Neural progenitor cell (in vitro differentiated cells): ENCODE data around the gene APBB2. TPM values are rescaled to one million over a fixed set of nuclear protein-coding genes. Genes with fewer than 3 reads are reported as not detected.

Experiments used
- DNase-seq: peaks from one replicate; pipeline ENCODE4 v3.0.0-alpha.2; 2016; ENCODE audit warnings: low spot score
- H2AFZ ChIP-seq: fragments of 200-600 bp; sonication (generic); replicated peaks from 2 replicates; pipeline ENCODE4 v1.6.1; 2016; ENCODE audit warnings: antibody characterized with exemption
- H3F3A ChIP-seq: fragments of 200-600 bp; sonication (generic); 2 replicates; pipeline ENCODE4 v1.6.1; 2016; ENCODE audit warnings: antibody characterized with exemption, low read depth
- H3K27ac ChIP-seq: fragments of 200-600 bp; sonication (generic); 2 replicates; pipeline ENCODE4 v1.5.1; 2016; ENCODE audit warnings: mild to moderate bottlenecking
- H3K27me3 ChIP-seq: fragments of 200-600 bp; sonication (generic); 2 replicates; pipeline ENCODE4 v1.6.1; 2016; ENCODE audit warnings: mild to moderate bottlenecking, moderate library complexity
- H3K36me3 ChIP-seq: fragments of 200-600 bp; sonication (generic); 2 replicates; pipeline ENCODE4 v1.5.1; 2016
- H3K4me1 ChIP-seq: fragments of 200-600 bp; sonication (generic); 2 replicates; pipeline ENCODE4 v1.6.1; 2016; ENCODE audit warnings: mixed run types
- H3K4me2 ChIP-seq: fragments of 200-600 bp; sonication (generic); 2 replicates; pipeline ENCODE4 v1.6.1; 2016
- H3K4me3 ChIP-seq: fragments of 200-600 bp; sonication (generic); 2 replicates; pipeline ENCODE4 v1.5.1; 2016
- H3K79me2 ChIP-seq: fragments of 200-600 bp; sonication (generic); 2 replicates; pipeline ENCODE4 v1.6.1; 2016; ENCODE audit warnings: low read depth
- H3K9ac ChIP-seq: fragments of 200-600 bp; sonication (generic); 2 replicates; pipeline ENCODE4 v1.6.1; 2016
- H3K9me3 ChIP-seq: fragments of 200-600 bp; sonication (generic); 2 replicates; pipeline ENCODE4 v1.5.1; 2016; ENCODE audit warnings: low read depth
- H4K20me1 ChIP-seq: fragments of 200-600 bp; sonication (generic); 2 replicates; pipeline ENCODE4 v1.6.1; 2016; ENCODE audit warnings: low read depth
- H3K27ac Mint-ChIP-seq: 3 replicates; pipeline ENCODE4 v1.8.0; 2021; ENCODE audit warnings: mixed read lengths
- H3K27me3 Mint-ChIP-seq: 2 replicates; pipeline ENCODE4 v1.8.0; 2022; ENCODE audit warnings: low read depth, mild to moderate bottlenecking, inconsistent platforms, moderate library complexity, mixed read lengths; ENCODE audit not compliant: insufficient read depth
- H3K36me3 Mint-ChIP-seq: 3 replicates; pipeline ENCODE4 v1.8.0; 2021; ENCODE audit warnings: mixed read lengths
- H3K4me1 Mint-ChIP-seq: 3 replicates; pipeline ENCODE4 v1.8.0; 2021; ENCODE audit warnings: mixed read lengths
- H3K4me3 Mint-ChIP-seq: 3 replicates; pipeline ENCODE4 v1.8.0; 2021; ENCODE audit warnings: mild to moderate bottlenecking, moderate library complexity, mixed read lengths
- H3K9me3 Mint-ChIP-seq: 3 replicates; pipeline ENCODE4 v1.8.0; 2020; ENCODE audit warnings: mixed read lengths
- CTCF ChIP-seq: fragments of 200-600 bp; sonication (generic); IDR thresholded peaks from 2 replicates; pipeline ENCODE4 v1.5.1; 2017; ENCODE audit warnings: antibody characterized with exemption, mild to moderate bottlenecking
- EZH2 ChIP-seq: fragments of 200-600 bp; sonication (generic); IDR thresholded peaks from 2 replicates; pipeline ENCODE4 v1.6.1; 2017; ENCODE audit warnings: antibody characterized with exemption, mild to moderate bottlenecking, moderate library complexity
- EZH2phosphoT487 ChIP-seq: fragments of 200-600 bp; sonication (generic); IDR thresholded peaks from 2 replicates; pipeline ENCODE4 v1.6.1; 2017; ENCODE audit warnings: antibody characterized with exemption
- total RNA-seq: library from RNA; depleted of rRNA; stranded (reverse); fragments of >200 nt; gene quantifications from 2 replicates; pipeline ENCODE4 v1.2.3, GENCODE V29; 2015; ENCODE audit warnings: low replicate concordance

Gene APBB2
- total RNA-seq, 1 donor from 2014 or later: 83.2 TPM

- no peaks in the 10 kb centered on the region for H3K9me3 ChIP-seq
- peaks cover 35% of the 10 kb centered on the region for H4K20me1 ChIP-seq
- peaks cover 34% of the 10 kb centered on the region for H3F3A ChIP-seq
- H3K4me1 Mint-ChIP-seq: peaks cover 32% of the 10 kb centered on the region
- no peak overlapping the region for H3K27ac Mint-ChIP-seq
- H3K4me1 ChIP-seq: peaks cover 35% of the 10 kb centered on the region
- H3K27me3 Mint-ChIP-seq: peaks cover 3% of the 10 kb centered on the region
- H3K36me3 Mint-ChIP-seq: peaks cover 23% of the 10 kb centered on the region
- no peaks in the 10 kb centered on the region for H3K27me3 ChIP-seq
- H3K4me2 ChIP-seq: peak overlapping the region; percentile 99
- H3K9me3 Mint-ChIP-seq: no peaks in the 10 kb centered on the region
- H3K36me3 ChIP-seq: peaks cover 25% of the 10 kb centered on the region
- DNase-seq: peak; percentile 69
- no peak overlapping the region for H3K27ac ChIP-seq
- H3K79me2 ChIP-seq: peaks cover 39% of the 10 kb centered on the region
- peak overlapping the region; percentile 94 for H3K4me3 ChIP-seq
- TF ChIP-seq EZH2phosphoT487: no peak
- peak; percentile 62 for TF ChIP-seq CTCF
- no peak for TF ChIP-seq EZH2
- no peak overlapping the region for H2AFZ ChIP-seq
- no peak overlapping the region for H3K9ac ChIP-seq
- H3K4me3 Mint-ChIP-seq: peak overlapping the region; percentile 94
These were observed 44.4 kb upstream of the APBB2 start for GRCh38 chr4:41258783-41259182.

- no peaks in the 10 kb centered on the region for H3K9me3 Mint-ChIP-seq
- peaks cover 24% of the 10 kb centered on the region for H3K4me1 Mint-ChIP-seq
- Histone ChIP-seq H3K4me1 (peaks cover 27% of the 10 kb centered on the region), H3K9me3 (no peaks in the 10 kb centered on the region), H3K9ac (peak overlapping the region; percentile 58), H3K36me3 (peaks cover 20% of the 10 kb centered on the region), H3K79me2 (peaks cover 39% of the 10 kb centered on the region), H3K4me3 (peak overlapping the region; percentile 94), H2AFZ (no peak overlapping the region), H4K20me1 (peaks cover 32% of the 10 kb centered on the region), H3K4me2 (peak overlapping the region; percentile 99), H3F3A (peaks cover 25% of the 10 kb centered on the region), H3K27me3 (no peaks in the 10 kb centered on the region), H3K27ac (no peak overlapping the region)
- peaks cover 15% of the 10 kb centered on the region for H3K36me3 Mint-ChIP-seq
- TF ChIP-seq EZH2: no peak
- no peak for TF ChIP-seq CTCF
- no peak for TF ChIP-seq EZH2phosphoT487
- DNase-seq: peak; percentile 57
- no peak overlapping the region for H3K27ac Mint-ChIP-seq
- peaks cover 3% of the 10 kb centered on the region for H3K27me3 Mint-ChIP-seq
- H3K4me3 Mint-ChIP-seq: peak overlapping the region; percentile 94
These were observed 43.6 kb upstream of the APBB2 start for GRCh38 chr4:41257906-41258305.

- Histone ChIP-seq H3K4me2 (peak overlapping the region; percentile 99), H3F3A (peaks cover 25% of the 10 kb centered on the region), H3K27ac (no peak overlapping the region), H3K9me3 (no peaks in the 10 kb centered on the region), H3K27me3 (no peaks in the 10 kb centered on the region), H3K9ac (peak overlapping the region; percentile 58), H3K36me3 (peaks cover 15% of the 10 kb centered on the region), H3K79me2 (peaks cover 39% of the 10 kb centered on the region), H4K20me1 (peaks cover 32% of the 10 kb centered on the region), H3K4me1 (peaks cover 26% of the 10 kb centered on the region), H2AFZ (peak overlapping the region; percentile 91), H3K4me3 (peak overlapping the region; percentile 94)
- DNase-seq: peak; percentile 79
- Mint-ChIP-seq H3K4me3 (peak overlapping the region; percentile 94), H3K4me1 (peaks cover 24% of the 10 kb centered on the region), H3K9me3 (no peaks in the 10 kb centered on the region), H3K36me3 (peaks cover 15% of the 10 kb centered on the region), H3K27me3 (peaks cover 3% of the 10 kb centered on the region), H3K27ac (no peak overlapping the region)
- TF ChIP-seq EZH2 (no peak), EZH2phosphoT487 (no peak), CTCF (no peak)
These were observed 43.0 kb upstream of the APBB2 start for GRCh38 chr4:41257257-41257901.
